Epithelial cell of esophagus (primary cell): ENCODE measurements around the gene MYL5.

Source experiments
- DNase-seq: peaks from one replicate; pipeline ENCODE4 v3.0.0; 2010; ENCODE audit warnings: low read depth
- H3K4me3 ChIP-seq: 2 replicates; pipeline ENCODE4 v1.5.1; 2011; ENCODE audit warnings: mild to moderate bottlenecking, low read length, control low read depth
- TF ChIP-seq, protein P1 (sequence below): IDR thresholded peaks from 2 replicates; pipeline ENCODE4 v1.5.1; 2011; ENCODE audit warnings: low read depth, mild to moderate bottlenecking, low read length, control low read depth, inconsistent platforms; ENCODE audit not compliant: insufficient read depth; ENCODE audit errors: missing control alignments

MYL5 gene

DNA sequence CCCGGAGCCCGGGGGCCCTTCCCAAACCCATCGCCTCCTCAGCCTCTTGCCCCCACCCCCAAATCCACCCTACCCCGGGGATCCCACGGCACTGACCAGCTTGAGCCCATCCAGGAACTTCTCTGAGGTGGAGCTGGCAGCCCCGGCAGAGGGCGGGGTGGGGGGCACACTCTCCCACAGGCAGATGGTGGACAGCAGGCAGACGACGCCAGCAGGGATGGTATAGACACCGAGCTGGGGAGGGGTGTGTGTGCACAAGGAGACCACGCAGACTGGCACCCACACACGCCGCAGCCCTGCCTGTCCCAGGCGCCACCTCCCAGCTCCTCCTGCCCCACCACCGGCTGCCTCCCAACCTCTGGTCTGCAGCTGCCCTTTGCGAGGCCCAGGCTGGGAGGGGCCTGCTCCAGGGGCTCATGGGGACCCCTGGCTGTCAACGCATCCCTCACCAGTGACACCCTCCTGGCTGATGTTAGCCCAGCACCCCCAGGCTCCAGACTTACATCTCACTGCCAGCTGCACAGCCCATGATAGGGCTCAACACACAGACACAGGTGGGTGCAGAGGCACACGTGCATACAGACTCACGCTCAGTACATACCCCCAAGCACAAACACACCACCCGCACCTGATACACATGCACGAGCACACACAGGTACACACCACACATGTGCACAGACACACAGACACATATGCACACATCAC is 10.4 kb downstream of the MYL5 start:
- no peak for DNase-seq
- H3K4me3 ChIP-seq, result no peak overlapping the region
- TF ChIP-seq, protein P1, sequence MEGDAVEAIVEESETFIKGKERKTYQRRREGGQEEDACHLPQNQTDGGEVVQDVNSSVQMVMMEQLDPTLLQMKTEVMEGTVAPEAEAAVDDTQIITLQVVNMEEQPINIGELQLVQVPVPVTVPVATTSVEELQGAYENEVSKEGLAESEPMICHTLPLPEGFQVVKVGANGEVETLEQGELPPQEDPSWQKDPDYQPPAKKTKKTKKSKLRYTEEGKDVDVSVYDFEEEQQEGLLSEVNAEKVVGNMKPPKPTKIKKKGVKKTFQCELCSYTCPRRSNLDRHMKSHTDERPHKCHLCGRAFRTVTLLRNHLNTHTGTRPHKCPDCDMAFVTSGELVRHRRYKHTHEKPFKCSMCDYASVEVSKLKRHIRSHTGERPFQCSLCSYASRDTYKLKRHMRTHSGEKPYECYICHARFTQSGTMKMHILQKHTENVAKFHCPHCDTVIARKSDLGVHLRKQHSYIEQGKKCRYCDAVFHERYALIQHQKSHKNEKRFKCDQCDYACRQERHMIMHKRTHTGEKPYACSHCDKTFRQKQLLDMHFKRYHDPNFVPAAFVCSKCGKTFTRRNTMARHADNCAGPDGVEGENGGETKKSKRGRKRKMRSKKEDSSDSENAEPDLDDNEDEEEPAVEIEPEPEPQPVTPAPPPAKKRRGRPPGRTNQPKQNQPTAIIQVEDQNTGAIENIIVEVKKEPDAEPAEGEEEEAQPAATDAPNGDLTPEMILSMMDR, result no peak

DNA sequence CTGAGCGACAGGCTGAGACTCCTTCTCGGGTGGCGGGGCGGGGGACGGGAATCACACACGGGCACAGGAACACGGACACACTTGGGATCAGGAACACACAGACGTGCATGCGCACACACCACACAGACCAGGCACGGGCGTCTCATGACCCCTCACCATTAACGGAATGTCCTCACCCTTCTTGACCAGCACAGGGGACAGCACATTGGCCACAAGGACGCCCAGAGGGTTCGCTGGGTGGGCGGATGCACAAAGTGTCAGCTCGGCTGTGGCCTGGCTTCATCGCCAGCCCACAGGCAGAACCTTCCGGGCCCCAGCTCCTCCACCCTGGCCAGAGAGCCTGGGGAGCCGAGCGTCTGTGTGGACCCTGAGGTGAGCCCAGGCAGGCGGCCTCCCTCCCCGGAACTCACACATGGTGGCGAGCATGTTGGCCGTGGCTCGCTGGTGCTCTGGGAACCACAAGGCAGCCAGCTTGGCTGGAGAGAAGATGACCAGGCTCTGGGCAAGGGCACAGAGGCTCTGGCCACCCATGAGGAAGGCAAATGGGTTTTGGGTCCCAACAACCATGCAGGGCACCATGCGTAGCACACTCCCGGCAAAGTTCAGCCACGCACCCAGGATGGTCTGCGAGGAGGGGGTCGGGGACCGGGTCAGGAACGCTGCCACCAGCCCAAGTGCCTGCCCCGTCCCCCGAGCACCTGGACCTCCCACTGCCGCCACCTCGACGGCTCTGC is 11.5 kb downstream of the MYL5 start:
- no peak overlapping the region for H3K4me3 ChIP-seq
- DNase-seq, result no peak
- TF ChIP-seq, protein P1, result no peak

- no peak overlapping the region for H3K4me3 ChIP-seq
- TF ChIP-seq, protein P1, result no peak
- DNase-seq, result no peak
These were observed 12.2 kb downstream of the MYL5 start for GRCh38 chr4:686413-687040.

DNA sequence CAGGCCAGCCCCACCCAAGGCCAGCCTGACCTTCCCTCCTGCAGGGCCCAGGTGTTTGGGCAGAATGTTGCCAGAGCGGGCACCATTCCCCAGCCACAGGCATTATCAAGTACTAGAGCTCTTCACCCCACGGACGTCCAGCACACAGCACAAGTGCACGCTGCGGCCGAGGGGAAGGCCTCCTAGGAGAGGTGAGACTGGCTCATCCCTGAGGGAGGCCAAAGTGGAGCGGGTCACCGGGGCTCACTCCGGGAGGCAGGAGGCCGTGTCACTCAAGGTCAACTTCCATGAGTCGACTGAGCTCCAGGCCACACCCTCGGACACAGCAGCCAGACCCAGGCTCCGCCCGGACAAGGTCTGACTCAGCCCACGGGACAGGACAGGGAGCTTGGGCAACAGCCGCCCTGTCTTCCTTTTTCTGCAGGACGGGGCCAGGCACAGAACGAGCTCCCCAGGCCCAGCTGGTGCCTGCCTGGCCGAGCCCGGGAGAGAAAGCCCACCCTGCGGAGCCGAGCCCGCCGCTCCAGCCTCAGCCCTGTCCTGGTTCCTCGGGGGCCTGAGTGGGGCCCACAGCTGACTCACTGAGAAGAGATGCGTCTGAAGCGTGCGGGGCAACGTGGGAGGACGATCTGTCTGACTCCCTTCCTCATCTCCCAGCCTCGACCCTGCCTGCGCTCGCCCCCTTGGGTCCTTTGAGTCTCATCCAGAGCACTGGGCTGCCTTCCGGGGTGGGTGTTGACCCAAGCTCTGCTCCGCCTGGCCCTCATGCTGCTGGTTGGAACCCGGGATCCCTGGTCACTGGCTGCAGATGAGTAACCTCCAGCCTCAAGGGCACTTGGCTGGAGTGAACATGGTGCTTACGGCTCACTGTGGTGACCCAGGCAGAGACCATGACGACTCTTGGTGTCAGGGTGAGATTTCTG is 13.0 kb downstream of the MYL5 start:
- H3K4me3 ChIP-seq, result no peak overlapping the region
- TF ChIP-seq, protein P1, result no peak
- peak; percentile 87 for DNase-seq

DNA sequence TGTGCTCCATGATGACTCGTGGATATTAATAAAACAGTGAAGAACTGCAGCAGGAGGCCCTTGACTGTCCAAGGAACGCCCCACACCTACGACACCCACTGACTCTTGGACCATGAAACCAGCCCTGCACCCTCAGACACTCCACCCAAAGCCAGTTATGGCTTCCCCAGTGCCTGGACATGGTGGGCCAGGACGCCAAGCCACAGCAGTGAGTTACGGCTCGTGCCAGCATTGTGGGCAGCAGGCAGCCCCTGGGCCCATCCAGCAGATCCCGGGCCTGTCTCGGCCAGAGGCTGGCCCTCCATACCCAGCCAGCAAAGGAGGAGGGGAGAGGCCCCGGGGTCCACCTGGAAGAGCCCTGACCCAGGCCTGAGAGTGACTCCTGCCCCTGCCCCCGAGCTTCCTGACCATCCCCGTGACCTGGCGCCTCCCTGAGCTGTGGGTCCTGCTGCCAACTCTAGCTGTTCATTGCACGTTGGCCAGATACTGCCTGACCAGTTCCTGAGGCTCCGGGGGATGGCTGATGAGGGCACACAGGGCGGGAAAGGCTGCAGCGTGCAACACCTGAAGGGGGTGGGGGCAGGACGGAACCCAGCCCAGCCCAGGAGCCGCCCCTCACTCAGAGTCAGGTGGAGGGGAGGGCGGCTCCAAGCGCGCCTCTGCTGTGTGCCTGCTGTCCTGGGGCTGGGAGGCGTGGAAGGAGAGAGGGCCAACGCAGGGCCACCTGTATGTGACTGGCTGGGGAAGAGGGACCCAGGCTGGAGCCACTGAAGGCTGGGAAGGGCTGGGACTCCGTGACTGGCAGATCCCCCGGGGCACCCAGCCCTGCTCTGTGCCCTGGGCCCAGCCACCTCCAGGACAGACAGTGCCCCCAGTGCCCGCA is 13.9 kb downstream of the MYL5 start:
- no peak overlapping the region for H3K4me3 ChIP-seq
- TF ChIP-seq, protein P1, result no peak
- DNase-seq, result peak; percentile 26
